Keratinocyte (primary cell): ENCODE measurements around the gene GPRIN2. TPM values are rescaled to one million over a fixed set of nuclear protein-coding genes. Genes with fewer than 3 reads are reported as not detected.

ENCODE experiments used
- DNase-seq: peaks from one replicate; pipeline ENCODE4 v3.0.0-alpha.2; 2011; ENCODE audit warnings: low read depth, missing footprints, low spot score
- FAIRE-seq: peaks from 2 replicates; lab custom pipeline; 2011; peaks lifted over from hg19 to GRCh38; lab: Jason Lieb, UNC
- H2AFZ ChIP-seq: 2 replicates; pipeline ENCODE4 v1.6.0; 2012; ENCODE audit warnings: low read length, control low read depth, inconsistent platforms; ENCODE audit not compliant: control insufficient read depth
- H3K27ac ChIP-seq: 2 replicates; pipeline ENCODE4 v1.5.1; 2011; ENCODE audit warnings: low read length; ENCODE audit not compliant: control insufficient read depth, insufficient read depth
- H3K27me3 ChIP-seq: 3 replicates; pipeline ENCODE4 v1.6.0; 2011; ENCODE audit warnings: low read length; ENCODE audit not compliant: control insufficient read depth, insufficient read depth; ENCODE audit errors: extremely low read depth
- H3K36me3 ChIP-seq, 2 experiments: 2 replicates in 1 of 2; 3 replicates in 1 of 2; pipeline ENCODE4 v1.5.1; 2011; ENCODE audit warnings: low read length in 2 of 2, mild to moderate bottlenecking in 1 of 2; ENCODE audit not compliant: control insufficient read depth in 2 of 2, insufficient read depth in 2 of 2; ENCODE audit errors: extremely low read depth in 1 of 2
- H3K4me1 ChIP-seq: 3 replicates; pipeline ENCODE4 v1.5.1; 2011; ENCODE audit warnings: low read length; ENCODE audit not compliant: control insufficient read depth, insufficient read depth; ENCODE audit errors: extremely low read depth
- H3K4me2 ChIP-seq: 3 replicates; pipeline ENCODE4 v1.6.0; 2011; ENCODE audit warnings: low read depth, low read length; ENCODE audit not compliant: control insufficient read depth, insufficient read depth; ENCODE audit errors: extremely low read depth
- H3K4me3 ChIP-seq, 3 experiments: fragments of 200-600 bp in 1 of 3; sonication (generic) in 1 of 3; 2 replicates in 2 of 3; 3 replicates in 1 of 3; pipeline ENCODE4 v1.5.1; 2011 to 2016; ENCODE audit warnings: low read length in 3 of 3, mild to moderate bottlenecking in 3 of 3, control low read depth in 2 of 3, inconsistent platforms in 1 of 3, low read depth in 1 of 3, mixed read lengths in 1 of 3, mixed run types in 1 of 3, moderate library complexity in 1 of 3; ENCODE audit not compliant: control insufficient read depth in 2 of 3, insufficient read depth in 2 of 3; ENCODE audit errors: extremely low read depth in 1 of 3
- H3K79me2 ChIP-seq: 2 replicates; pipeline ENCODE4 v1.6.0; 2012; ENCODE audit warnings: low read length; ENCODE audit not compliant: control insufficient read depth, insufficient read depth
- H3K9ac ChIP-seq: 3 replicates; pipeline ENCODE4 v1.6.0; 2011; ENCODE audit warnings: low read length; ENCODE audit not compliant: control insufficient read depth, insufficient read depth; ENCODE audit errors: extremely low read depth
- H3K9me1 ChIP-seq: 3 replicates; pipeline ENCODE4 v1.6.0; 2011; ENCODE audit warnings: low read length; ENCODE audit not compliant: control insufficient read depth, insufficient read depth; ENCODE audit errors: extremely low read depth
- H3K9me3 ChIP-seq: 2 replicates; pipeline ENCODE4 v1.5.1; 2012; ENCODE audit warnings: low read depth, low read length; ENCODE audit not compliant: control insufficient read depth
- H4K20me1 ChIP-seq: 3 replicates; pipeline ENCODE4 v1.6.0; 2011; ENCODE audit warnings: low read length; ENCODE audit not compliant: control insufficient read depth, insufficient read depth; ENCODE audit errors: extremely low read depth
- CTCF ChIP-seq, 3 experiments: IDR thresholded peaks in 1 of 3; conservative IDR thresholded peaks in 1 of 3; optimal IDR thresholded peaks in 1 of 3; 2 replicates in 2 of 3; 3 replicates in 1 of 3; pipeline versions ENCODE3 to v1.5.1; 2011; ENCODE audit warnings: low read length in 3 of 3, mild to moderate bottlenecking in 3 of 3, moderate library complexity in 2 of 3, control low read depth in 1 of 3, inconsistent platforms in 1 of 3; ENCODE audit not compliant: insufficient read depth in 2 of 3; ENCODE audit errors: extremely low read depth in 1 of 3
- EZH2 ChIP-seq: IDR thresholded peaks from one replicate; pipeline ENCODE4 v1.6.1; 2012; ENCODE audit warnings: inconsistent platforms, mild to moderate bottlenecking, low read length, moderate library complexity
- dilution Hi-C: fragments of 300-500 bp; cut with MboI; formaldehyde crosslinking; loops from one replicate; pipeline ENCODE4 v1.7.0; 2020; ENCODE audit warnings: low sequenced_read_pairs; ENCODE audit not compliant: extremely low pct_ligation_motif_present
- polyA plus RNA-seq, 5 experiments: library from polyadenylated mRNA; depleted of rRNA in 3 of 5; stranded (reverse) in 3 of 5; stranded (forward) in 1 of 5; unstranded in 1 of 5; fragments of >200 nt; gene quantifications; 1 replicate in 1 of 5; 2 replicates in 3 of 5; 3 replicates in 1 of 5; pipeline versions ENCODE4 v1.2.1 to v1.2.3, GENCODE V29; 2011 to 2012; ENCODE audit warnings: missing spikeins in 2 of 5, low read depth in 1 of 5, low replicate concordance in 1 of 5

Gene GPRIN2
- polyA plus RNA-seq, 1 donor (not counting 4 experiments of a cell fraction or from before 2014, with no cell fraction given), result 0.08 TPM

DNA sequence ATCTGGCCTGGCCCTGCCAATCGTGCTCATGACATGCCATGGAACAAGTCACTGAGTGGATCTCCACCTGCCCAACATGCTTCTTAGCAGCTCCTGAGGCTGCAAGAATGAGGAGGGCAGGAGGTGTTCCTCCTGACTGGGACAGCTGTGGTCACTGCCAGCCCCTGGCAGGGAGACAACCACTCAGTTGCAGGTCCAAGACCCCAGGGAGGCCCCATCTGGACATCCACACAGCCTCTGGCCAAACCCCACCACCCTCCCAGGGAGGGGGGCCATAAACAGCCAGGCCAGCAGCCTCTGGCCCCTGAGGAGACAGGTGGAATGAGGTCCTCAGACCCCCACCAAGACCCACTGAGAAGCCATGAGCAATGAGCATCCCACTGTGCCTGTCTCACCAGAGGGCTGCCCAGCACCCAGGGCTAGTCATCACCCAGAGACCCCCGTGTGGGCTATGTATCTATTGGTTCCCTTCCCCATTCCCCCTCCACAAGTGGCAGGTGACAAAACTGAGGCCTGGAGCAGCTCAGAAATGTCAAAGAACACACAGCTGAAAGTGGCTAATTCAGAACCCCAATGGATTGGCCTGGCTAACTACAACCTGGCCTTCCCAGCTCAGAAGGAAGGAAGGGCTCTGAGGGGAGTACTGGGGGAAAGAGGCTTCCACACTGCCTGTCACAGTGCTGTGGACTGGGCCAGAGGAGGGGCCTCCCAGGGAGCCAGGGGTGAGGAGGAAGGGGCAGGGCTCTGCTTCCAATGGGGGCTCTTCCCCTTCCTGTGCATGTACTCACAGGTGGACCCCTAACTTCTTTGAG lies 3.0 kb downstream of the GPRIN2 start:
- TF ChIP-seq CTCF (optimal IDR thresholded peaks at IDR 0.05 in 1 of 3, IDR thresholded peaks at IDR 0.05 in 1 of 3, conservative IDR thresholded peaks at IDR 0.05 in 1 of 3; ENCODE audit: extremely low read depth in 1 of 3, insufficient read depth in 2 of 3, low read length in 3 of 3), result no peak
- no peak for TF ChIP-seq EZH2
- Histone ChIP-seq H4K20me1 (peaks cover 4% of the 10 kb centered on the region), H3K9me3 (no peaks in the 10 kb centered on the region), H3K4me1 (peaks cover 4% of the 10 kb centered on the region), H3K27ac (no peak overlapping the region), H3K9me1 (no peaks in the 10 kb centered on the region), H3K9ac (no peak overlapping the region), H3K27me3 (peaks cover 74% of the 10 kb centered on the region), H3K4me2 (no peak overlapping the region), H3K79me2 (no peaks in the 10 kb centered on the region), H3K36me3 (no peaks in the 10 kb centered on the region), H2AFZ (no peak overlapping the region), H3K4me3 (no peak overlapping the region)
- dilution Hi-C loops, result no loop called here
- FAIRE-seq (no peak), DNase-seq (no peak)

GRCh38 chr10:46552526-46553237 lies 3.8 kb downstream of the GPRIN2 start:
- dilution Hi-C loops, result no loop called here
- H3K4me2 ChIP-seq, result no peak overlapping the region
- no peak for FAIRE-seq
- H3K79me2 ChIP-seq, result no peaks in the 10 kb centered on the region
- H4K20me1 ChIP-seq, result no peaks in the 10 kb centered on the region
- H3K27me3 ChIP-seq, result peaks cover 74% of the 10 kb centered on the region
- peaks cover 4% of the 10 kb centered on the region for H3K4me1 ChIP-seq
- H3K9ac ChIP-seq, result no peak overlapping the region
- H3K36me3 ChIP-seq, result no peaks in the 10 kb centered on the region
- H3K4me3 ChIP-seq, result no peak overlapping the region
- no peak overlapping the region for H3K27ac ChIP-seq
- H3K9me1 ChIP-seq, result no peaks in the 10 kb centered on the region
- no peak for DNase-seq
- H2AFZ ChIP-seq, result no peak overlapping the region
- TF ChIP-seq CTCF (optimal IDR thresholded peaks at IDR 0.05 in 1 of 3, IDR thresholded peaks at IDR 0.05 in 1 of 3, conservative IDR thresholded peaks at IDR 0.05 in 1 of 3; ENCODE audit: extremely low read depth in 1 of 3, insufficient read depth in 2 of 3, low read length in 3 of 3) (no peak), EZH2 (no peak)
- H3K9me3 ChIP-seq, result no peaks in the 10 kb centered on the region
